GM18868 (cell line): Measurements from ENCODE around the gene SNCB.
"Not testable (repeated sequence)": the region's sequence is repeated elsewhere in the genome, so short reads cannot be mapped to it uniquely, and the experiment has no call there.

ENCODE experiments used
- ATAC-seq: cut with Tn5 transposase; IDR thresholded peaks from one replicate; pipeline ENCODE4 v1.9.1; 2021; ENCODE audit warnings: mild to moderate bottlenecking, moderate library complexity; ENCODE audit not compliant: unreplicated experiment

SNCB gene

GRCh38 chr5:176606032-176606431 lies 24.3 kb downstream of the SNCB start:
- ATAC-seq = no peak

GRCh38 chr5:176603091-176603490 lies 27.2 kb downstream of the SNCB start:
- ATAC-seq = no peak

GRCh38 chr5:176601901-176602482 lies 28.3 kb downstream of the SNCB start:
- ATAC-seq = no peak

GRCh38 chr5:176599749-176600430 lies 30.4 kb downstream of the SNCB start:
- ATAC-seq = not testable (repeated sequence)

GRCh38 chr5:176597417-176598389 lies 32.6 kb downstream of the SNCB start:
- no peak for ATAC-seq

- ATAC-seq = no peak
These were observed 33.5 kb downstream of the SNCB start for GRCh38 chr5:176596689-176597416.

GRCh38 chr5:176596069-176596644 lies 34.2 kb downstream of the SNCB start:
- no peak for ATAC-seq

- no peak for ATAC-seq
These were observed 34.9 kb downstream of the SNCB start for GRCh38 chr5:176595386-176595943.

- ATAC-seq = no peak
These were observed 35.8 kb downstream of the SNCB start for GRCh38 chr5:176594554-176594953.

- no peak for ATAC-seq
These were observed 37.0 kb downstream of the SNCB start for GRCh38 chr5:176593273-176593869.

- ATAC-seq = no peak
These were observed 37.8 kb downstream of the SNCB start for GRCh38 chr5:176592573-176592972.

GRCh38 chr5:176591667-176592066 lies 38.7 kb downstream of the SNCB start:
- ATAC-seq = not testable (repeated sequence)

- ATAC-seq = no peak
These were observed 40.2 kb downstream of the SNCB start for GRCh38 chr5:176590035-176590717.

GRCh38 chr5:176589039-176589769 lies 41.1 kb downstream of the SNCB start:
- no peak for ATAC-seq

GRCh38 chr5:176588297-176588696 lies 42.0 kb downstream of the SNCB start:
- ATAC-seq = no peak

- no peak for ATAC-seq
These were observed 42.9 kb downstream of the SNCB start for GRCh38 chr5:176587398-176587797.

- ATAC-seq = no peak
These were observed 47.3 kb downstream of the SNCB start for GRCh38 chr5:176583076-176583475.

GRCh38 chr5:176581361-176581760 lies 49.0 kb downstream of the SNCB start:
- no peak for ATAC-seq

GRCh38 chr5:176579323-176579722 lies 51.0 kb downstream of the SNCB start:
- ATAC-seq = no peak
